Cardiac septum (tissue), 1 donor: Measurements from ENCODE around the gene SRPRB. TPM values are rescaled to one million over a fixed set of nuclear protein-coding genes. Genes with fewer than 3 reads are reported as not detected.

ENCODE experiments used
- DNase-seq: peaks from one replicate; pipeline ENCODE4 v3.0.0-alpha.2; 2020; ENCODE audit warnings: low spot score
- intact Hi-C: fragments of 100-400 bp; cut with DNase I; formaldehyde crosslinking; loops from one replicate; pipeline ENCODE4 v1.14.0; 2022
- total RNA-seq: library from RNA; stranded (reverse); fragmentation: NEBNext Ultra II Directional; extraction: Animal tissue kit (Norgen Biotek cat#: 25700); gene quantifications from one replicate; pipeline ENCODE4 v1.2.1, GENCODE V29; 2021
- donor health status: DM: no; HTN: no; CAD: no.

SRPRB gene
- total RNA-seq, 1 donor from 2014 or later, result 27.6 TPM

- peak; percentile 67 for DNase-seq
Observed at GRCh38 chr3:133821767-133822638, 16.4 kb downstream of the SRPRB start.

GRCh38 chr3:133824961-133825485 is 19.4 kb downstream of the SRPRB start:
- intact Hi-C loops, result no loop called here
- DNase-seq, result peak; percentile 62

More at GRCh38 chr3:133821767-133822638, 16.4 kb downstream of the SRPRB start:
- intact Hi-C loops, result no loop called here

GRCh38 chr3:133825969-133826727 is 20.5 kb downstream of the SRPRB start:
- DNase-seq, result peak; percentile 61
- intact Hi-C loops, result no loop called here

- peak; percentile 24 for DNase-seq
- intact Hi-C loops, result no loop called here
Observed at GRCh38 chr3:133827136-133827535, 21.5 kb downstream of the SRPRB start.

GRCh38 chr3:133827684-133828083 is 22.1 kb downstream of the SRPRB start:
- intact Hi-C loops, result loop anchor here (2.0 kb wide), 1 partner anchor 67 kb away; the partner anchor contains the start of gene RAB6B
- DNase-seq, result no peak

GRCh38 chr3:133828576-133829309 is 23.1 kb downstream of the SRPRB start:
- peak; percentile 76 for DNase-seq
- intact Hi-C loops, result loop anchor here (2.0 kb wide), 1 partner anchor 66 kb away; the partner anchor contains the start of gene RAB6B

- peak; percentile 78 for DNase-seq
- intact Hi-C loops, result loop anchor here (2.0 kb wide), 1 partner anchor 65 kb away; the partner anchor contains the start of gene RAB6B
Observed at GRCh38 chr3:133829310-133829707, 23.7 kb downstream of the SRPRB start.

GRCh38 chr3:133830071-133830470 is 24.5 kb downstream of the SRPRB start:
- intact Hi-C loops, result no loop called here
- DNase-seq, result peak; percentile 60

- intact Hi-C loops, result no loop called here
- peak; percentile 33 for DNase-seq
Observed at GRCh38 chr3:133831966-133832801, 26.6 kb downstream of the SRPRB start.

- peak; percentile 20 for DNase-seq
- intact Hi-C loops, result no loop called here
Observed at GRCh38 chr3:133832802-133833144, 27.2 kb downstream of the SRPRB start.

GRCh38 chr3:133833267-133833666 is 27.7 kb downstream of the SRPRB start:
- peak; percentile 54 for DNase-seq
- intact Hi-C loops, result no loop called here

GRCh38 chr3:133833880-133834620 is 28.4 kb downstream of the SRPRB start:
- peak; percentile 66 for DNase-seq
- intact Hi-C loops, result no loop called here

GRCh38 chr3:133834621-133835417 is 29.2 kb downstream of the SRPRB start:
- peak; percentile 71 for DNase-seq
- intact Hi-C loops, result no loop called here

- intact Hi-C loops, result no loop called here
Observed at GRCh38 chr3:133835418-133835743, 29.8 kb downstream of the SRPRB start.

GRCh38 chr3:133835961-133836360 is 30.3 kb downstream of the SRPRB start:
- intact Hi-C loops, result no loop called here
- peak; percentile 56 for DNase-seq

More at GRCh38 chr3:133835418-133835743, 29.8 kb downstream of the SRPRB start:
- peak; percentile 17 for DNase-seq

GRCh38 chr3:133836497-133837158 is 31.0 kb downstream of the SRPRB start:
- intact Hi-C loops, result no loop called here
- DNase-seq, result peak; percentile 46
